GM21447 (cell line): ENCODE measurements around the gene RBM42.

Experiments
- ATAC-seq: cut with Tn5 transposase; IDR thresholded peaks from one replicate; pipeline ENCODE4 v1.9.1; 2021; ENCODE audit not compliant: unreplicated experiment

The RBM42 gene

GRCh38 chr19:35619290-35619923, 9.4 kb upstream of the RBM42 start:
- no peak for ATAC-seq

GRCh38 chr19:35620001-35620400, 8.8 kb upstream of the RBM42 start:
- no peak for ATAC-seq

- no peak for ATAC-seq
Measured at GRCh38 chr19:35621708-35622107, 7.1 kb upstream of the RBM42 start.

GRCh38 chr19:35622750-35623149, 6.1 kb upstream of the RBM42 start:
- ATAC-seq, result no peak

- ATAC-seq, result no peak
Measured at GRCh38 chr19:35623327-35624010, 5.4 kb upstream of the RBM42 start.

GRCh38 chr19:35628264-35628564, 622 bp upstream of the RBM42 start:
- no peak for ATAC-seq

GRCh38 chr19:35629332-35629633, 447 bp downstream of the RBM42 start:
- no peak for ATAC-seq

- no peak for ATAC-seq
Measured at GRCh38 chr19:35633727-35634440, 5.0 kb downstream of the RBM42 start.

GRCh38 chr19:35636651-35637050, 7.8 kb downstream of the RBM42 start:
- ATAC-seq, result no peak

GRCh38 chr19:35637165-35637564, 8.3 kb downstream of the RBM42 start:
- no peak for ATAC-seq

- ATAC-seq, result no peak
Measured at GRCh38 chr19:35639321-35639639, 10.4 kb downstream of the RBM42 start.

- no peak for ATAC-seq
Measured at GRCh38 chr19:35639863-35640262, 11.0 kb downstream of the RBM42 start.

- no peak for ATAC-seq
Measured at GRCh38 chr19:35641515-35642151, 12.8 kb downstream of the RBM42 start, which contains the start of gene ETV2. TSS of gene ETV2 (plus strand) at chr19:35641745. CDS start at chr19:35642461, 716 bp downstream.

- no peak for ATAC-seq
Measured at GRCh38 chr19:35642312-35642711, 13.5 kb downstream of the RBM42 start.

GRCh38 chr19:35642798-35643254, 14.0 kb downstream of the RBM42 start:
- no peak for ATAC-seq

- no peak for ATAC-seq
Measured at GRCh38 chr19:35643255-35644205, 14.7 kb downstream of the RBM42 start.

- peak; percentile 70 for ATAC-seq
Measured at GRCh38 chr19:35644206-35644986, 15.6 kb downstream of the RBM42 start.

GRCh38 chr19:35644987-35645679, 16.3 kb downstream of the RBM42 start:
- ATAC-seq, result no peak

- no peak for ATAC-seq
Measured at GRCh38 chr19:35645680-35646511, 17.1 kb downstream of the RBM42 start.
